ENCODE data around the gene BRD3.
A peak's percentile ranks its signal among the peaks of the same experiment; 100 is the strongest.

BRD3 gene

DNA sequence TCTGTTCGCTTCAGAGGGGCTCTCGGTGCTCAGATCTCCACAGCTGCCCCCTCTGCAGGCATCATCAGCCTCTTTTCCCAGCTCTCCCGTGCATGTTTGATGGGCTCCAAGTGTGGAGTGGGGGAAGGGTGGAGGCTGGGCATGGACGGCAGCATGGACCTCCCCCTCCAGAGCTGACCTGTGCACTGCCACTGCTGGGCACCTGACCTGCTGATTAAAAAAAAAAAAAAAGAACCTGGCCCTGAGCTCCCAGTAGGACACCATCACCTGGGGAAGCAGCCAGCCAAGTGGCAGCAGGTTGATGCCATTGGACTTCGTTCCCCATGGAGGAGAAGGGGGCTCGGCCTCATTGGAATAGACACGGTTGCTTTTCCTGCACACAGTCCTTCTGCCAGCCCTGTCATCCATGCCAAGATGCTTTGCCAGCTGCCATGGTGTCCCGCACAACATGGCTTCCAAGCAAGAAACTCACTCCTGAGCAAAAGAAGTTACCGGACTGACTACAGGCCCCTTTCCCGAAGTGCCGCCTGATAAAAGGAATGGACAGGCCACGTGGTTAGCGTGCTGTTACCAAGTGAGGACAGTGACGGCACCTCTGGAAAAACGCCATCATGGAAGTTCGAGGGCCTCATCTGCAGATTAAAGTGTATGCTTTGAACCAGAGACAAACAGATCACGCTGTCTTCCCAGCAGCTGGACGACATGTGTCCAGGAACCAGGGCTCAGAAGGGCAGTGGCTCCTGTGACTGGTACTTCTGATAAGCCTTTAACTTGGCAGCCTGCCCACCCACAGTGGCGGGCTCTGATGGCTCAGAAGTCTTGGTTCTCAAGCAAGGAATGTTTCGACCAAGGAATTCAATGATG lies 57.3 kb downstream of the BRD3 start:
- no peak for DNase-seq

- no peak for DNase-seq
Measured at GRCh38 chr9:134007571-134007970, 60.3 kb downstream of the BRD3 start.

- DNase-seq = no peak
Measured at GRCh38 chr9:134007150-134007549, 60.7 kb downstream of the BRD3 start.

GRCh38 chr9:134005381-134005780 lies 62.4 kb downstream of the BRD3 start:
- no peak for DNase-seq

- no peak for DNase-seq
Measured at GRCh38 chr9:134004881-134005280, 62.9 kb downstream of the BRD3 start.

DNA sequence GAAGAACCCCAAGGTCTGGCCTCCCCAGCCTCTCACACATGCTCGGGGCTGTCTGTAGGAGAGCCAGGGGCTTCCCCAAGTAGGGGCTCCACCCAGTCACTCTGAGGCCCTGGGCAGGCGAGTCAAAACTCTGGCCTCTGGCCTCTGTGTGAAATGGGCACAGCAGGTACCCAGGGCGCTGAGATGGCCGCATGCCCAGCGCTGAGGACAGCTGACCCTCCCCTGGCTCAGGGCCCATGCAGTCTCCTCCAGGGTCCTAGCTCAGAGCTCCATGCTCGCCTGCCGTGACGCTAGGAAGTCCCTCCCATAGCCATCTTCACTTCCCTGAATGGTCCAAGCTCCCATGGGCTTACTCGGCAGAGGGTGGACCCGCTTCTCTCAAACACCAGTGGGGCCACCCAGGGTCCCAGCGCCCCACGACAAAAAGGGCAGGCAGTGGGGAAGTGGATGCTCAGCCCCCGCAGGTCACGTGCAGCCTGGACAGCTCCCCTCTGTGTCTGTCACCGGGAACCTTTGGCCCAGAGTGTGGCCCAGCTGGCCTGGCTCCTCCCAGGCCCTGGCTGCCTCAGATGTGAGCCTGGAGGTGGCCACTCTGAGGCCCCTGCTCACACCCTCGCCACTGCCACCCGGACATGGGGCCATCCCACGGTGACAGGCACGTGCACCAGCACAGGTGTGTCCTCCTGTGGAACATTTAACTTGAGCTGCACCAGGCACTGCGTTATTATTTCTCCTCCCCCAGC lies 63.5 kb downstream of the BRD3 start:
- DNase-seq = no peak

GRCh38 chr9:134003237-134003636 lies 64.6 kb downstream of the BRD3 start:
- DNase-seq = no peak

DNA sequence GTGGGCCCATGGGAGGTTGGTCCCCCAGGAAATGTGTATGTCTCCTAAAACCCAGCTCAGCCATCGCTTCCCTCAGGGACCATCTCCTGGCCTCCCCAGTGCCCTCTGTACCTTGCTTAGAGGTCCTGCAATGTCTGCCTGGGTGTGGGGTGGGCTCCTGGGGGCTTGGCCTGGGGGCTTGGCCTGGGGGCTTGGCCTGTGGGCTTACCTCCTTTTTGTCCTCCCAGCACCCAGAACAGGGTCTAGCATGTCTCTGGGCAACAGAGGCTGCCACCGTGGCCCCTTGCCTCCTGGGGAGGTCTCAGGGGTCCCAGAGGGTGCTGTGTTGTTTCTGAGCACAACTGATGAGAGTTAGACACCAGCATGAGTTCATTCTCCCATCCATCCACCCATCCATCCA lies 65.0 kb downstream of the BRD3 start:
- no peak for DNase-seq

GRCh38 chr9:133999851-134000265 lies 68.0 kb downstream of the BRD3 start:
- DNase-seq = no peak

DNA sequence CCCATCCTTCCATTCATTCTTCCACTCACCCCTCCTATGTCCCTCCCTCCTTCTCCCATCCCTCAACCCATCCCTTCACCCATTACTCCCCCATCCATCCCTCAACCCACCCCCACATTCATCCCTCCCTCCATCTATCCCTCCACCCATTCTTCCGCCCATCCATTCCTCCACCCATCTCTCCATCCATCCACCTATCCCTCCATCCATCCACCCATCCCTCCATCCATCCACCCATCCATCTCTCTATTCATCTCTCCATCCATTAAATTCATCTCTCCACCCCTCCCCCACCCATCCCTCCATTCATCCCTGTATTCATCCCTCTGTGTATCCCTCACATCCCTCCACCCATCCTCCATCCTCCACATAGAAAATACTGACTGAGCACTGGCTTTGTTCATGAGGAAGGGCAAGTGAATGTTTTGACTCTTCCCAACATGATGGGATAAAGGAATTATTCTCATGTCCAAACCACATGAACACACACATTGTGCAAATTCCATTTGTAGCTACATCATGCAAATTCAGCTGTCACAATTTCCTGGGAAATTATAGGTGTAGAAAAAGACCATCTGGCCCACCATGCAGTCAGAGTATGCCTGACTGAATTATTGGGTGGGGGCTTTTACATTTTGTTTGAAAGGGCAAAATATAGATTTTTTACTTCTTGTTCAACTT lies 68.8 kb downstream of the BRD3 start:
- no peak for DNase-seq

DNA sequence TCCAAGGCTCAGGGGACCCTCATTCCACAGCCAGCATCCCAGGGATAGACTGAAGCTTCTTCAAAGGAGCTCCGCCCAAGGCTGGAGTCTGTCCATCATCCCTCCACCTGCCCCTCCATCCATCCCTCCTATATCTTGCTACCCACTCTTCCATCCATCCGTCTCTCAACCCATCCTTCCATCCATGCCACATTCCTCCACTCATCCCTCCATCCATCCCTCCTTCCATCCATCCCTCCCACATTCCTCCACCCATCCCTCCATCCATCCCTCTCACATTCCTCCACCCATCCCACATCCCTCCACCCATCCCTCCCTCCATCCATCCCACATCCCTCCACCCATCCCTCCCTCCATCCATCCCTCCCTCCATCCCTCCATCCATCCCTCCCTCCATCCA lies 70.2 kb downstream of the BRD3 start:
- no peak for DNase-seq

DNA sequence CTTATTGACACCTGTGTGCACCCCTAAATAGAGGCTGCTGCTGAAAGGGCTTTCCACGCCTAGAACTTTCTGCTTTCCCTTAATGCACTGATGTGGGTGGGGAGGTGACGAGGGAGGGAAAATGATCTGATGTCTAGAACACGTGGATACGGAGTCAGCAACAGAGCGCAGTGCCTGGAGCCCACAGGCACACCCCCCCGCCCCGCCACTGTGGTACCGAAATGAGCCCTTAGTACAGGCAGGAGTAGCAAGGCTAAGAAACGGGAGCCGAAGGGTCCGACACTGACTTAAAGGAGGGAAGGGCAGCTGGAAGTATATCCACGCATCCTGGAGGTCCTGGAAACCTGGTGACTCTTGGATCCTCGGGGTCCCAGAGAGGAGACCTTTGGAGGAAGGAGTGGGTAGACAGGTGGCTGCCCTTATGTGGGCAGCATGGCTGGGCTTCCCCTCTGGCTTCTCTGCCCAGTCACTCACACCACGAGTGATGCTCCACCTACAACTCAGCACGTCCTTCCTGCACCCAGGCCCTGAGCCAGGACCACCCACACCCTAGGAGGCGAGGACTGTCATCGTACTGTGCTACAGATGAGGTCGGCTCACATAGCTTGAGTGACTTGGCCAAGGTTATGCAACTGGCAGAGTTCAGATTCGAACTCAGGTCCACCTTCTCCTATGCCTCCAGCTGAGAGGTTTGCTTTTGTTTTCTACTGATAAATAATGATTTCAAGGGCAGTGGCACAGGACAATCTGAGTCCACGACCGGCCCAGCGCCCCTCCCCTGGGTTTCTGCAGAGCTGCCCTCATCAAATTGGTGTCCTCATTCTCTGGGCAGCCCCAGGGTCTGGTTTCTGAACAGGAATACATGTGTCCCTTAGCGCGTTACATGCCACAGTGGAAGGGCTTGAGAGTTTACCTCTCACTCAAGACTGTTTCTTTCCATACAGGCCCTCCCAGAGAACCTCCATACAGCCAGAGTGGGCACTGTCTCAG lies 71.0 kb downstream of the BRD3 start:
- DNase-seq = no peak

GRCh38 chr9:133995012-133995896 lies 72.6 kb downstream of the BRD3 start:
- no peak for DNase-seq

DNA sequence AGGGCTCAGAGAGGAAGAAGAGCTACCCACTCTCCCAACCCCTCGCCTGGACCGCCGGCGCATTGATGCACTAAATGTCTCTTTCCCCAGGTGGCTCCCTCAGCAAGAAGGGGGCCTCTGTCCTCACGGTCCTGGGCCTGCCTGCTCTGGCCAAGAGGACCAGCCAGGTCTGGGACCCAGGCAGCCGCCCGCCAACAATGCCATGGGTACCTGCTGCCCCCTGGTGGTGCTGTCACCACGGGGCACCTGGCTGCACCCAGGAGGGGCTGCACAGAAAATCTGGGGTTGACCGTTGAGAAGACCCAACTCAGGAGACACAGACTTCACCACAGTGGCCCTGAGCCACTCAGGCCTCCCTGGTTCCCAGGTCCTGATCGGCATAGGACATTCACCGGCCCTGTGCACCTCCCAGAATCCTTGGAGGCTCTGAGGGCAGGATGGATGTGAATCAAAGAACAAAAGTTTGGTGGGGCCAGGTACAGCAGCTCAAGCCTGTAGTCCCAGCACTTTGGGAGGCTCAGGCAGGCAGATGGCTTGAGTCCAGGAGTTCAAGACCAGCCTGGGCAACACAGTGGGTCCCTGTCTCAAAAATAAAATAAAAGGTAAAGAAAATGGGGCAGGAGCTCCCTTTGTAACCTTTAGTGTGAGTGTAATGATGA lies 73.3 kb downstream of the BRD3 start:
- no peak for DNase-seq

DNA sequence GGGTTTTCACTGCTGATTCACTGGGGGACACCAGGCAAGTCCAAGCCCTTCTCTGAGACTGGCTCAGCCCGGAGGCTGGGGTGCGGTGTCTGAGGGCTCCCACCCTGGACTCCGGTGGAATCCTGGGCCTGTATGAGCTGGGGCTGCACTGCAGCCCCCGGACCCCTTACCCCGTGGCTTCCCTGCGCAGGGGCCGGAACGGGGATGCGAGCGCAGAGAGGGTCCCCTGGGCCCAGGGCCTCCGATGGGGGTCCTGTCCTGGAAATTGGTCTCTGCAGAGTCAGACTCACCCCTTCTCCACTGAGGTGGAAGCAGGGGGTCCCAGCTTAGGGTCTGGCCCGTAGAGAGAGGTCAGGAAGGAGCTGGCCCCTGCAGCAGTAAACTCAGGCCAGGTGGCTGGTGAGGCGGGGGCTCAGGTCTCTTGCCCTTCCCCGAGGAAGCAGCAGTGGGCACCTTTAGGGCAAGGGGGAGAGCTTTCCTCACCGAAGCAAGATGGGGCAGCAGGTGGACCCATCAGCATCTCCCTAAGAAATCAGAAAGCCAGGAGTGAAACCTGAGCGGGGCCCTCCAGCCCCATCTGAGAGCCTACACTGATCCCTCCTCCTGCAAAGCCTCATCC lies 74.1 kb downstream of the BRD3 start:
- DNase-seq = no peak

DNA sequence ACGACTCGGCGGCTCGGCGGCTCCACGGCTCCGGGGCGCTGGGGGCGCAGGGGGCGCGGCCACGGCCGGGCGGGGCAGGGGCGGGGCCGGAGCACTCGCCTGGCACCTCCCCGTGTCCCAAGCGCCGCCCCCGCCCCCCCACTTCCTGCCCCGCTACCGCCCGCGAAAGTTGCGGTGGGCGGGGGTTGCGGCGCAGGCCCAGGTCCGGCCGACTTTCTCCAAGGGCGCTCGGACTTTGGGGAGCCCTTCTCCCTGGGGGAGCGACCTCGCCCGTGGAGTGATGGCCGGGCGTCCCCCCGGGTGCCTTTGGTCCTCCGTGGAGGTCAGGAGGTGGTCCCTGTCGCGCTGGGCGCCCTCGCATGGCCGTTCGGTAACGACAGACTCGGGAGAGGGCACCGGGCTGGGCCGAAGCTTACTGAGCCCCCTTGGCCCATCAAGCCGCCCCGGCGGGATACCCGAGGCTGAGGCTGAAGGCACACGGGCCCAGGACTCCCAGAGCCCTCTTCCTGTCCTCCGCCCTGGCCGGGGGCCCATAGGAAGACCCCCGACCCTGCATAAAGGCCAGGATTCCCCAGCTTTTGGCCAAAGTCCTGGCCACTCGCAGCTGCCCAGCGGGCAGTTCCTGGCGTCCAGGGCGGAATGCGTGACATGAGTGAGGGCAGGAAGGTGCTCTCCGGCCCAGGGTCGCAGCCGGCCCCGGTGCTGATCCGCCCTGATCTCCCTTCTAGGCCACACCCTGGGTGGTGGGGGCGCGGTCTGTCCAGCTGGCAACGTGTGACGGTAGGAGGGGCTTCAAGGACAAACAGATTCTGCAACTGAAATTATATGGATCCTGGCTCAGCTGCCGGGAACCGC lies 74.8 kb downstream of the BRD3 start:
- peak; percentile 74 for DNase-seq

- peak; percentile 56 for DNase-seq
Measured at GRCh38 chr9:133991964-133992779, 75.7 kb downstream of the BRD3 start, which contains the start of gene VAV2. VAV2 (minus strand) TSS chr9:133992324; CDS start chr9:133992278, 46 bp downstream.

DNA sequence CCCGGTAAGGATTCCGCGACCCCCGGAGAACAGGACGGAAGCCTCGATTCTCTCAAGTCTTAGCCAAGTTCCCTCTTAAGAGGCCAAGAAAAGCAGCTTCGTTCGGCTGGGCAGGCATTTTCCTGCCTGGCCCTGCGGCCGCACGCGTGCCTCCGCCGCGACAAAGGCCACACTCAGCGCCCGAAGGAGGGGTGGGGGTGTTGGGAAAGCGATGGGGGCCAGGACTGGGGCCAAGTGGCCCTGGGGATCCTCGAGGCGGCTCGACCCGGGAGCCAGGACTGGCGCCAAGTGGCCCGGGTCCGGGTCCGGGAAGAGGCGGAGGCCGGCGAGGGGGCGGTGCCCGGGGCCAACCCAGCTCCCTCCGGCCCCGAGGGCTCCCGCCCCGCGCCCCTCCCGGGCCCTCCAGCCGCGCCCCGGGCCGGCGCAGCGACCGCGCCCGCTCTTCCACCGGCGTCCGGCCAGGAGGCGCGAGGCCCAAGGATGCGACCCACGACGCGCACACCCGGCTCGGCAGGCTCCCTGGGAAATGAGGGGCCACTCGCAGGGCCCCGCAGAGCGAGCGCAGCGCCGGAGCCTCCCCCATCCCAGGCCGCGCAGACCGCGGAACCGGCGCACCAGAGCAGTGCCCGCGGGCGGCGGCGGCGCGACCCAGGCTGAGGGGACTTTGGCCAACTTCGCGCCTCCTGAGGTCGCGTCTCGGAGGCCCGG lies 76.5 kb downstream of the BRD3 start:
- no peak for DNase-seq

Measured in NCI-H510A (cell line).